GM12891 (cell line): ENCODE data around the gene CCNF.
A peak's percentile ranks its signal among the peaks of the same experiment; 100 is the strongest.

Source experiments
- DNase-seq: peaks from one replicate; pipeline ENCODE4 v3.0.0; 2011; ENCODE audit warnings: low spot score; ENCODE audit not compliant: insufficient read length
- FAIRE-seq: peaks from 2 replicates; lab custom pipeline; 2011; peaks lifted over from hg19 to GRCh38; lab: Jason Lieb, UNC
- PAX5 ChIP-seq: IDR thresholded peaks from 2 replicates; pipeline ENCODE4 v1.6.1; 2011; ENCODE audit warnings: low read length, moderate library complexity, mild to moderate bottlenecking; ENCODE audit not compliant: insufficient read depth, severe bottlenecking
- POLR2A ChIP-seq: IDR thresholded peaks from 2 replicates; pipeline ENCODE4 v1.6.1; 2011; ENCODE audit warnings: low read depth, low read length, control low read depth
- POLR2AphosphoS5 ChIP-seq: IDR thresholded peaks from 2 replicates; pipeline ENCODE4 v1.6.1; 2011; ENCODE audit warnings: low read depth, low read length, control low read depth
- POU2F2 ChIP-seq: IDR thresholded peaks from 2 replicates; pipeline ENCODE4 v1.6.1; 2011; ENCODE audit warnings: low read depth, mild to moderate bottlenecking, control low read depth, low read length, moderate library complexity
- SPI1 ChIP-seq: IDR thresholded peaks from 2 replicates; pipeline ENCODE4 v1.6.1; 2011; ENCODE audit warnings: low read depth, low read length, control low read depth
- TAF1 ChIP-seq: IDR thresholded peaks from 2 replicates; pipeline ENCODE4 v1.6.1; 2011; ENCODE audit warnings: low read depth, low read length, control low read depth

The CCNF gene

DNA sequence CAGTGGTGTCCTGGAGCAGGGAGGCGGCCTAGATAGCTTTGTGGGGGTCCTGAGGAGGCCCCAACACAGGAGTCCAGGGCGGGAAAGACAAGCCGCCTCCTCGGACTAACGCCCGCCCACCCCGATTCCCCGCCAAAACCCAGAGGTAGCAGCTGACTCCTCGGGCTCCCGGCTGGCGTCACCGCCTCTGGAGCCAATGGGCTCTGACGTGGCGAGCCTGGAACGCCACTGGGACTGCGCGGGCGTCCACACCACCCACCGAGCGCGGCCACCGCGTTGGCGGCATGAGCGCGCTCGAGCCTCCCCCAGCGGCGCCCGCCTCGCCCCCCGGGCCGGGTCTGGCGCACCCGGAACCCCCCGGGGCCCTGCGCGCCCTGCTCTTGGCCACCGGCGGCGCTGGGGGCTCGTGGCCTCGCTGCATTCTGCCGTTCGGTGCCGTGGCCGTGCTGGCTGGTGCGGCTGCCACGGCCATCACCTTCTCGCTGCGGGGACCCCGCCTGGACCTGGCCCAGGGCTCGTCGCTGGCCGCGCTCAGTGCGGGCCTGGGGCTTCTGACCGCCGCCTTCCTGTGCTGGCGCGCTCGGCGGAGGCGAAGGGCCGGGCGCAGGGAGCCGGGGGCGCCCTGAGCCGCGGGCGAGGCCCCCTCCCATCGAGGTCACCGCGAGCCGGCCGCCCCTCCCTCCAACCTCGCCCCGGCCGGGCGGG, 38.4 kb downstream of the CCNF start:
- FAIRE-seq: no peak
- TF ChIP-seq POLR2A (no peak), POLR2AphosphoS5 (no peak), SPI1 (no peak), POU2F2 (no peak), PAX5 (no peak), TAF1 (no peak)
- DNase-seq: peak; percentile 66

DNA sequence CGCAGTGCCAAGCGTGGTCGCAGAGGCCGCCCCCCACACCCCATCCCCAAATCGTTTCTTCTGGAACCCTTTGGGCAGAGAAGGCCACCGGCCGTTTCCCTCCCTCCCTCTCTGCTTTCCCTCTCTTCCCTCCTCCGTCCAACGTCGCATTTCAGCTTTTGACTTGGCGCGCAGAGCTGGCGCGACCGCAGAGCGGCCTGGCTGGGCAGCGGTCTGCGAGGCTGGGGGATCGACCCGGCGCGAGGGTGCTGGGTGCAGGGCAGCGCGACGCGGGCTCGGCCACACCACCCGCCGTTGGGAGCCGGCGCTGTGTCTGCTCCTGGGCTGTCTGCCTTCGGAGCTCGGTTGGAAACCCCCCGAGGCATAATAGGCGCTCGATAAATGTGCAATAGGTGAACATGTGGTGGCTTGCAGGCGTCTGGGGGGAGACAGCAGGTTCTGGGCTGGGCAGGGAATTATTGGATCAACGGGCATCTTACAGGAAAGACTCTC, 39.0 kb downstream of the CCNF start:
- no peak for TF ChIP-seq POLR2AphosphoS5
- no peak for TF ChIP-seq POLR2A
- TF ChIP-seq SPI1: no peak
- no peak for TF ChIP-seq POU2F2
- TF ChIP-seq PAX5: no peak
- TF ChIP-seq TAF1: no peak
- DNase-seq: no peak
- FAIRE-seq: no peak

DNA sequence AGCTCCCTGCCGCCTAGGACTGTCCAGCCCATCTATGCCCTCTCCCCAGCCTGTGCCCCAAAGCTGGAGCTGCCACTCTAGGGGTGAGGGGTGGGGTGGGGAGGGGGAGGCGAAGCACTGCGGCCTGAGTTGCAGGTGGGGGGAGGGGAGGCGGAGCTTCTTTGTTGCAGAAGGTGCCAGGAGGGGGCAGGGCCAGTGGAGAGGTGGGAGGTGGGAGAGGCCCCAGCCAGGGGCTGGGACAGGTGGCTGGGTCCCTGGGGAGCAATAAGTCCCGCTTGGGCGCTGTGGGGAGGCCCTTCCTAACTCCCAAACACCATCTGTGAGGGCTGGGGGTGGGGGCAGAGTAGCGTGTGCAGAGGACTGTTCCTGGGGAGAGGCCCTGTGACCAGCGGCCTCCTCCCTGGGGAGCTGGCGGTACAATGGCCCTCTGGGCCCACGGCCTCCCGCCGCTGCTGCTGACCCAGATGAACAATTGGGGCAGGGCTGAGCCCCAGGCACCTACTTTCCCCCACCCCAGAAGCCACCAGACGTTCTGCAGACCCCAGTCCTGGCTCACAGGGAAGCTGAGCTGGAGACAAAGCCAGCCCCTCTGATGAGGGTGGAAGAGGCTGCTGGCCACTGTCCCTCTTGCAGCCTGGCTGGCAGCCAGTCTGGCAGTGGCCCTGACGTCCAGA, 39.6 kb downstream of the CCNF start:
- TF ChIP-seq POU2F2 (no peak), TAF1 (no peak)
- FAIRE-seq (peak; percentile 83), DNase-seq (no peak)

DNA sequence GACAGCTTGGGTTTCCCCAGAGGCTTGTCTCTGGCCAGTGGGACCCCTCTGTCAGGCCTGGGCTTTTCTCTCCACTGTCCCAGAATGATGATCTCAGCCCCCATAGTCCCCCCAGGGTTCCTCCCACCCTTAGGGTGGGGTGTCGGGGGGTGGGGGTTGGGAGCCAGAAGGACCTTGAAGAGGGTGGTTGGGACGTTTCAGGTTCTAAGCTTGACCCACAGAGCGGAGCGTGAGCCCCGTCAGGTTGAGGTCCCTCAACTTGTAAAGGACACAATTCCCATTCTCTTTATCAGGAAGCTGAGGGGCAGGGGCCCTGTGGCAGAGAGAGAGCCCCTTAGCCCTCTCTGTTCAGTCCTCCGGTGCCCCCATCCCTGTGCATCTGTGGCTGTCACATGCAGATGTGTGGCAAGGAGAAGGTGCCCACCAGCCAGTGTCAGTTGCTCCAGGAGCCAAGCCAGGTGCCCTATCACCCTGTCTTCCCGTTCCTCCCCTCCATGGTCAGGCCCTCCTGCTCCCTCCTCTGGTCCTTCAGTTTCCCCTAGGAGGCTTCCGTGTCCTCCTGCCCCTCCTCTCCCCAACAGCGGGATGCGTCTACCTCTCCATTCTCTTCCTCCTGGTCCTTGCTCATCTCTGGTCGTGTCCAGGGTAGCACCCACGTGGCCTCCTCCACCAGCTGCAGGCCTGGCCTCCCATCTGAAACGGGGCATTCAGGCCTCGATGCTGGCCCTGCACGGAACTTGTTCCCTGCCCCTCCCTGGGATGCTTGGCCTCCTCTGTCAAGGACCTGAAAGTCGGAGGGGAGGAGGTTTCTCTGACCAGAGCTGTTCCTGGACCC, 40.4 kb downstream of the CCNF start:
- DNase-seq (no peak), FAIRE-seq (peak; percentile 47)
- TF ChIP-seq PAX5 (no peak), TAF1 (no peak), POU2F2 (no peak), POLR2A (no peak), SPI1 (no peak), POLR2AphosphoS5 (no peak)

DNA sequence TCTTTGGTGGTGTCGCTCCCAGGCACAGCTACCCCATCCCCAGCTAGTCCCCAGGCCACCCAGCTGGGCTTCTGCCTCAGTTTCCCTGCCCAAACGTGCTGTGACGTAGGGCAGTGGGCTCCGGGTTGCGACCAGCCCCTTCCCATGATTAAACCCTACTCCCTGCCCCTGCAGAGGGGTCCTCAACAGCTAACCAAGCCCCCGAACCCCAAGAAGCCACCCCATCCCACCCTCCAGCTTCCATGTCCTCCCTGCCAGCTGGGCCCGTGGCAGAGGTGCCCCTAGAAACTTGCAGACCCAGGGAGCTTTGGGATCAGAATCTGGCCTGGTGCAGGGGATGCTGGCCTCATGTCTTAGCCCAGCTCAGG, 41.0 kb downstream of the CCNF start:
- FAIRE-seq (no peak), DNase-seq (no peak)
- TF ChIP-seq PAX5 (no peak), POLR2AphosphoS5 (no peak), SPI1 (no peak), TAF1 (no peak), POU2F2 (no peak), POLR2A (no peak)

DNA sequence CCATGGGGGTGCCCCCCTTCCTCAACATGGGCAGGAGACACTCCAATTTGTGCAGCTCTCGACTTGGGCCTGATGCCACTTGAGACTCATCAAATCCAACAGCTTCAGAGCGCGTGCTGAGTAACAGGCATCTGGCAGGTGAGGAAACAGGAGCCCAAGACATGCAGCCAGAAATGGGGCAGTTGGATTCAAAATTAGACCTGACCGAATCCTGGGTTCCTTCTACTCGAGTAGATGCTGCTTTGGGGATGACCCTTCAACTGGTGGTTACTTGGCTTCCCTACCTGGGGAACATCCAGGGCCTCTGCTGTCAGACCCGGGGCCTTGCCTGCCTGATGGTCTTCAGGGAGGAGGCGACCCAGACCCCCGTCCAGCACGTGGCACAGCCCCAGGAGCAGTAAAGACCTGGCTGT, 41.4 kb downstream of the CCNF start:
- no peak for DNase-seq
- no peak for TF ChIP-seq SPI1
- no peak for TF ChIP-seq TAF1
- TF ChIP-seq POLR2A: no peak
- no peak for TF ChIP-seq PAX5
- TF ChIP-seq POLR2AphosphoS5: no peak
- no peak for TF ChIP-seq POU2F2
- no peak for FAIRE-seq

DNA sequence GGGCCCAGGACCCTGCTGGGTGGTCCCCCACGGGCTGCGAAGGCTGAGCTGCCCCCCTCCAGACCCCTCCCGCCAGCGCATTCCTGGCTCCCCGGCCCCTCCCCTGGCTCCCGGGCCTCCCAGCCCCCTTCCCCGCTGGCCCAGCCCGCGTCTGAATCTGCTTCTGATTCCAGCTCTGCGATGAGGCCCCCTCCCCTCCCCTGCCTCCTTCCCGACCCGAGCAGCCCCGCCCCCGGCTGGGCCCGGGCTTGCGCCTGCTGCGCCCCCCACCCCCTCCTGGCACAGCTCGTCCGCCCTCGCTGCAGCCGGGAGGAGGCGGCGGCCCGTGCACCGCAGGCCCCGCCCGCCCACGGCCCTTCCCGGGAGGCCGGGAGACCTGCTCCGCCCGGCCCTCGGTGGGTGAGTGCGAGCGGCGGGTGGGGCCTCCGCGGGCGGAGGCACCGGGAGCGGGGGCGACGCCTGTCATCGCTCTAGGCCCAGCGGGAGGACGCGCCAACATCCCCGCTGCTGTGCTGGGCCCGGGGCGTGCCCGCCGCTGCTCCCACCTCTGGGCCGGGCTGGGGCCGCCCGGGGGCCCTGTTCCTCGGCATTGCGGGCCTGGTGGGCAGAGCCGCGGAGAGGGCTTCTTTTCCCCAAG, 41.9 kb downstream of the CCNF start, which contains the start of gene NTN3:
Gene NTN3, plus strand, starts transcription at position 282 of the 637 bp plus-strand sequence. CDS start 405 bp downstream, outside the sequence.
- TF ChIP-seq TAF1: no peak
- DNase-seq (no peak), FAIRE-seq (peak; percentile 13)

DNA sequence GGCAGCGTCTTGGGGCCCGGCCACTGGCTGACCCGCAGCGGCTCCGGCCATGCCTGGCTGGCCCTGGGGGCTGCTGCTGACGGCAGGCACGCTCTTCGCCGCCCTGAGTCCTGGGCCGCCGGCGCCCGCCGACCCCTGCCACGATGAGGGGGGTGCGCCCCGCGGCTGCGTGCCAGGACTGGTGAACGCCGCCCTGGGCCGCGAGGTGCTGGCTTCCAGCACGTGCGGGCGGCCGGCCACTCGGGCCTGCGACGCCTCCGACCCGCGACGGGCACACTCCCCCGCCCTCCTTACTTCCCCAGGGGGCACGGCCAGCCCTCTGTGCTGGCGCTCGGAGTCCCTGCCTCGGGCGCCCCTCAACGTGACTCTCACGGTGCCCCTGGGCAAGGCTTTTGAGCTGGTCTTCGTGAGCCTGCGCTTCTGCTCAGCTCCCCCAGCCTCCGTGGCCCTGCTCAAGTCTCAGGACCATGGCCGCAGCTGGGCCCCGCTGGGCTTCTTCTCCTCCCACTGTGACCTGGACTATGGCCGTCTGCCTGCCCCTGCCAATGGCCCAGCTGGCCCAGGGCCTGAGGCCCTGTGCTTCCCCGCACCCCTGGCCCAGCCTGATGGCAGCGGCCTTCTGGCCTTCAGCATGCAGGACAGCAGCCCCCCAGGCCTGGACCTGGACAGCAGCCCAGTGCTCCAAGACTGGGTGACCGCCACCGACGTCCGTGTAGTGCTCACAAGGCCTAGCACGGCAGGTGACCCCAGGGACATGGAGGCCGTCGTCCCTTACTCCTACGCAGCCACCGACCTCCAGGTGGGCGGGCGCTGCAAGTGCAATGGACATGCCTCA, 42.6 kb downstream of the CCNF start:
- TF ChIP-seq POLR2A: no peak
- no peak for TF ChIP-seq PAX5
- no peak for TF ChIP-seq POU2F2
- no peak for TF ChIP-seq TAF1
- no peak for TF ChIP-seq SPI1
- no peak for TF ChIP-seq POLR2AphosphoS5
- FAIRE-seq (no peak), DNase-seq (no peak)
